ENCODE measurements around the gene SPATA6. TPM values are rescaled to one million over a fixed set of nuclear protein-coding genes. Genes with fewer than 3 reads are reported as not detected.

Gene SPATA6
- total and polyA plus RNA-seq, 2 of the 8 experiments (the other 6 are each of a cell fraction or from before 2014, with no cell fraction given), result 2.4 to 17.2 TPM

GRCh38 chr1:48500541-48501450 is 28.8 kb upstream of the SPATA6 start (continued):
- TF ChIP-seq CHD7 (IDR thresholded peaks at IDR 0.05; ENCODE audit: insufficient replicate concordance, low read length) (no peak), ATF2 (IDR thresholded peaks at IDR 0.05; ENCODE audit: low read length) (no peak), RFX5 (IDR thresholded peaks at IDR 0.05; ENCODE audit: borderline replicate concordance, low read depth, low read length) (no peak), KDM1A (IDR thresholded peaks at IDR 0.05; ENCODE audit: borderline replicate concordance, low read length) (no peak)

Data from H1 (cell line).